WTC11 (cell line): ENCODE results near the gene TTLL12. TPM values are rescaled to one million over a fixed set of nuclear protein-coding genes. Genes with fewer than 3 reads are reported as not detected.

Experiments used
- ATAC-seq: fragments of 200-7000 bp; cut with Tn5 transposase; 2 replicates; pipeline ENCODE4 v1.10.0; 2021; ENCODE audit warnings: mild to moderate bottlenecking, moderate library complexity
- CTCF ChIA-PET: fragments of 300-600 bp; sonication (Branson Sonifier 250); formaldehyde crosslinking; loops from one replicate; lab custom pipeline; 2021; ENCODE audit warnings: antibody characterized with exemption; lab: Charles Lee
- POLR2A ChIA-PET: fragments of 350-600 bp; sonication (Branson Sonifier 250); formaldehyde crosslinking; loops from one replicate; lab custom pipeline; 2021; ENCODE audit warnings: antibody characterized with exemption; lab: Charles Lee
- DNase-seq: peaks from one replicate; pipeline ENCODE4 v3.0.0; 2021; ENCODE audit warnings: low spot score
- H3K27ac Mint-ChIP-seq: 2 replicates; pipeline ENCODE4 v1.8.0; 2021; ENCODE audit warnings: mixed read lengths
- H3K27me3 Mint-ChIP-seq: 2 replicates; pipeline ENCODE4 v1.8.0; 2021; ENCODE audit warnings: low read depth, mild to moderate bottlenecking, moderate library complexity, mixed read lengths
- H3K36me3 Mint-ChIP-seq: 2 replicates; pipeline ENCODE4 v1.8.0; 2021; ENCODE audit warnings: mixed read lengths
- H3K4me1 Mint-ChIP-seq: 2 replicates; pipeline ENCODE4 v1.8.0; 2022; ENCODE audit warnings: mixed read lengths
- H3K4me3 Mint-ChIP-seq: 2 replicates; pipeline ENCODE4 v1.8.0; 2021; ENCODE audit warnings: mild to moderate bottlenecking, moderate library complexity, mixed read lengths
- H3K9me3 Mint-ChIP-seq: 2 replicates; pipeline ENCODE4 v1.8.0; 2021; ENCODE audit warnings: mixed read lengths
- AFF4 ChIP-seq: sonication (generic); formaldehyde crosslinking; IDR thresholded peaks from 2 replicates; pipeline ENCODE4 v1.8.1; 2023; ENCODE audit warnings: mild to moderate bottlenecking, missing genetic modification reagents, borderline replicate concordance
- ATF1 ChIP-seq: sonication (generic); formaldehyde crosslinking; IDR thresholded peaks from 2 replicates; pipeline ENCODE4 v1.8.1; 2023; ENCODE audit warnings: mild to moderate bottlenecking, moderate library complexity, missing genetic modification reagents
- CBFB ChIP-seq: sonication (generic); formaldehyde crosslinking; IDR thresholded peaks from 2 replicates; pipeline ENCODE4 v1.8.1; 2022; ENCODE audit warnings: mild to moderate bottlenecking, low read depth, missing genetic modification reagents
- ERG ChIP-seq: fragments of 250-450 bp; sonication (Bioruptor Pico); IDR thresholded peaks from 2 replicates; pipeline ENCODE4 v1.8.0; 2021; ENCODE audit warnings: mild to moderate bottlenecking
- IRF1 ChIP-seq: sonication (generic); formaldehyde crosslinking; IDR thresholded peaks from 2 replicates; pipeline ENCODE4 v1.8.0; 2023; ENCODE audit warnings: missing genetic modification reagents
- JUN ChIP-seq: sonication (generic); formaldehyde crosslinking; IDR thresholded peaks from 2 replicates; pipeline ENCODE4 v1.8.0; 2023; ENCODE audit warnings: mild to moderate bottlenecking, missing genetic modification reagents
- PRRX2 ChIP-seq: fragments of 250-450 bp; sonication (Bioruptor Pico); IDR thresholded peaks from 2 replicates; pipeline ENCODE4 v1.8.0; 2021; ENCODE audit warnings: mild to moderate bottlenecking
- RELA ChIP-seq: sonication (generic); formaldehyde crosslinking; IDR thresholded peaks from 2 replicates; pipeline ENCODE4 v1.8.1; 2022; ENCODE audit warnings: missing genetic modification reagents, mild to moderate bottlenecking, borderline replicate concordance
- SMAD3 ChIP-seq: sonication (generic); formaldehyde crosslinking; IDR thresholded peaks from 2 replicates; pipeline ENCODE4 v1.8.0; 2022; ENCODE audit warnings: missing genetic modification reagents, mild to moderate bottlenecking, borderline replicate concordance
- TEAD4 ChIP-seq: sonication (generic); formaldehyde crosslinking; IDR thresholded peaks from 2 replicates; pipeline ENCODE4 v1.8.0; 2022; ENCODE audit warnings: mild to moderate bottlenecking, missing genetic modification reagents
- ZNF138 ChIP-seq: sonication (generic); formaldehyde crosslinking; conservative IDR thresholded peaks from 2 replicates; pipeline ENCODE4 v1.8.1; 2022; ENCODE audit warnings: mild to moderate bottlenecking, moderate library complexity, missing genetic modification reagents
- ZNF232 ChIP-seq: sonication (generic); formaldehyde crosslinking; IDR thresholded peaks from 2 replicates; pipeline ENCODE4 v1.8.0; 2022; ENCODE audit warnings: mild to moderate bottlenecking, missing genetic modification reagents
- ZNF317 ChIP-seq: sonication (generic); formaldehyde crosslinking; IDR thresholded peaks from 2 replicates; pipeline ENCODE4 v1.8.1; 2023; ENCODE audit warnings: low read depth, mild to moderate bottlenecking, moderate library complexity, missing genetic modification reagents, borderline replicate concordance
- total RNA-seq: library from RNA; stranded (reverse); gene quantifications from 3 replicates; pipeline ENCODE4 v1.2.3, GENCODE V29; 2021
- TF ChIP-seq, protein P1 (sequence below): sonication (generic); formaldehyde crosslinking; IDR thresholded peaks from 2 replicates; pipeline ENCODE4 v1.8.0; 2023; ENCODE audit warnings: mild to moderate bottlenecking, missing genetic modification reagents
- TF ChIP-seq, protein P2 (sequence below): fragments of 250-450 bp; sonication (Bioruptor Pico); IDR thresholded peaks from 2 replicates; pipeline ENCODE4 v1.9.0; 2021; ENCODE audit warnings: mild to moderate bottlenecking
- TF ChIP-seq, protein P3 (sequence below): fragments of 250-450 bp; sonication (Bioruptor Pico); IDR thresholded peaks from 2 replicates; pipeline ENCODE4 v2.1.2; 2022; ENCODE audit warnings: mild to moderate bottlenecking, moderate library complexity

Gene TTLL12
- total RNA-seq, 1 experiment from 2014 or later = 134 TPM

GRCh38 chr22:43118024-43118849 is 68.7 kb downstream of the TTLL12 start:
- no peak overlapping the region for H3K27ac Mint-ChIP-seq
- no peaks in the 10 kb centered on the region for H3K9me3 Mint-ChIP-seq
- TF ChIP-seq ZNF317 (CRISPR knock-in tag) = no peak
- TF ChIP-seq, protein P1, sequence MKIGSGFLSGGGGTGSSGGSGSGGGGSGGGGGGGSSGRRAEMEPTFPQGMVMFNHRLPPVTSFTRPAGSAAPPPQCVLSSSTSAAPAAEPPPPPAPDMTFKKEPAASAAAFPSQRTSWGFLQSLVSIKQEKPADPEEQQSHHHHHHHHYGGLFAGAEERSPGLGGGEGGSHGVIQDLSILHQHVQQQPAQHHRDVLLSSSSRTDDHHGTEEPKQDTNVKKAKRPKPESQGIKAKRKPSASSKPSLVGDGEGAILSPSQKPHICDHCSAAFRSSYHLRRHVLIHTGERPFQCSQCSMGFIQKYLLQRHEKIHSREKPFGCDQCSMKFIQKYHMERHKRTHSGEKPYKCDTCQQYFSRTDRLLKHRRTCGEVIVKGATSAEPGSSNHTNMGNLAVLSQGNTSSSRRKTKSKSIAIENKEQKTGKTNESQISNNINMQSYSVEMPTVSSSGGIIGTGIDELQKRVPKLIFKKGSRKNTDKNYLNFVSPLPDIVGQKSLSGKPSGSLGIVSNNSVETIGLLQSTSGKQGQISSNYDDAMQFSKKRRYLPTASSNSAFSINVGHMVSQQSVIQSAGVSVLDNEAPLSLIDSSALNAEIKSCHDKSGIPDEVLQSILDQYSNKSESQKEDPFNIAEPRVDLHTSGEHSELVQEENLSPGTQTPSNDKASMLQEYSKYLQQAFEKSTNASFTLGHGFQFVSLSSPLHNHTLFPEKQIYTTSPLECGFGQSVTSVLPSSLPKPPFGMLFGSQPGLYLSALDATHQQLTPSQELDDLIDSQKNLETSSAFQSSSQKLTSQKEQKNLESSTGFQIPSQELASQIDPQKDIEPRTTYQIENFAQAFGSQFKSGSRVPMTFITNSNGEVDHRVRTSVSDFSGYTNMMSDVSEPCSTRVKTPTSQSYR (CRISPR knock-in tag) = no peak
- no peak for TF ChIP-seq JUN (CRISPR knock-in tag)
- TF ChIP-seq IRF1 (CRISPR knock-in tag) = no peak
- TF ChIP-seq ZNF232 (CRISPR knock-in tag) = no peak
- TF ChIP-seq RELA = no peak
- DNase-seq = no peak
- POLR2A ChIA-PET = no interaction called here
- H3K36me3 Mint-ChIP-seq = no peaks in the 10 kb centered on the region
- H3K4me3 Mint-ChIP-seq = no peak overlapping the region
- CTCF ChIA-PET = interaction anchor here (0.5 to 1.5 kb wide), 6 partner anchors 11 to 108 kb away, joined by 3 to 4 read pairs (median 3); no protein-coding TSS in a partner anchor
- H3K4me1 Mint-ChIP-seq = peaks cover 6% of the 10 kb centered on the region; the same call in 1 of the 2 replicates
- H3K27me3 Mint-ChIP-seq = peaks cover 16% of the 10 kb centered on the region
- ATAC-seq = peak; percentile 22

GRCh38 chr22:43116932-43117331 is 70.0 kb downstream of the TTLL12 start:
- peaks cover 29% of the 10 kb centered on the region for H3K27me3 Mint-ChIP-seq
- ChIA-PET CTCF (interaction anchor here (0.9 to 1.5 kb wide), 3 partner anchors 9 to 249 kb away, joined by 3 to 4 read pairs (median 4); no protein-coding TSS in a partner anchor), POLR2A (interaction anchor here (0.7 to 1.2 kb wide), 2 partner anchors 222 to 322 kb away, joined by 3 to 5 read pairs; no protein-coding TSS in a partner anchor)
- H3K9me3 Mint-ChIP-seq = no peaks in the 10 kb centered on the region
- no peaks in the 10 kb centered on the region for H3K36me3 Mint-ChIP-seq
- ATAC-seq (no peak), DNase-seq (no peak)
- peaks cover 6% of the 10 kb centered on the region; the same call in 1 of the 2 replicates for H3K4me1 Mint-ChIP-seq
- no peak overlapping the region for H3K4me3 Mint-ChIP-seq
- no peak overlapping the region for H3K27ac Mint-ChIP-seq
- TF ChIP-seq ATF1 (CRISPR knock-in tag) (no peak), SMAD3 (no peak), CBFB (CRISPR knock-in tag) (no peak), TEAD4 (CRISPR knock-in tag) (no peak), AFF4 (no peak), ERG (CRISPR knock-in tag) (no peak), PRRX2 (no peak), ZNF138 (no peak)
- TF ChIP-seq, protein P2, sequence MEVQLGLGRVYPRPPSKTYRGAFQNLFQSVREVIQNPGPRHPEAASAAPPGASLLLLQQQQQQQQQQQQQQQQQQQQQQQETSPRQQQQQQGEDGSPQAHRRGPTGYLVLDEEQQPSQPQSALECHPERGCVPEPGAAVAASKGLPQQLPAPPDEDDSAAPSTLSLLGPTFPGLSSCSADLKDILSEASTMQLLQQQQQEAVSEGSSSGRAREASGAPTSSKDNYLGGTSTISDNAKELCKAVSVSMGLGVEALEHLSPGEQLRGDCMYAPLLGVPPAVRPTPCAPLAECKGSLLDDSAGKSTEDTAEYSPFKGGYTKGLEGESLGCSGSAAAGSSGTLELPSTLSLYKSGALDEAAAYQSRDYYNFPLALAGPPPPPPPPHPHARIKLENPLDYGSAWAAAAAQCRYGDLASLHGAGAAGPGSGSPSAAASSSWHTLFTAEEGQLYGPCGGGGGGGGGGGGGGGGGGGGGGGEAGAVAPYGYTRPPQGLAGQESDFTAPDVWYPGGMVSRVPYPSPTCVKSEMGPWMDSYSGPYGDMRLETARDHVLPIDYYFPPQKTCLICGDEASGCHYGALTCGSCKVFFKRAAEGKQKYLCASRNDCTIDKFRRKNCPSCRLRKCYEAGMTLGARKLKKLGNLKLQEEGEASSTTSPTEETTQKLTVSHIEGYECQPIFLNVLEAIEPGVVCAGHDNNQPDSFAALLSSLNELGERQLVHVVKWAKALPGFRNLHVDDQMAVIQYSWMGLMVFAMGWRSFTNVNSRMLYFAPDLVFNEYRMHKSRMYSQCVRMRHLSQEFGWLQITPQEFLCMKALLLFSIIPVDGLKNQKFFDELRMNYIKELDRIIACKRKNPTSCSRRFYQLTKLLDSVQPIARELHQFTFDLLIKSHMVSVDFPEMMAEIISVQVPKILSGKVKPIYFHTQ (CRISPR knock-in tag) = no peak
- TF ChIP-seq, protein P3, sequence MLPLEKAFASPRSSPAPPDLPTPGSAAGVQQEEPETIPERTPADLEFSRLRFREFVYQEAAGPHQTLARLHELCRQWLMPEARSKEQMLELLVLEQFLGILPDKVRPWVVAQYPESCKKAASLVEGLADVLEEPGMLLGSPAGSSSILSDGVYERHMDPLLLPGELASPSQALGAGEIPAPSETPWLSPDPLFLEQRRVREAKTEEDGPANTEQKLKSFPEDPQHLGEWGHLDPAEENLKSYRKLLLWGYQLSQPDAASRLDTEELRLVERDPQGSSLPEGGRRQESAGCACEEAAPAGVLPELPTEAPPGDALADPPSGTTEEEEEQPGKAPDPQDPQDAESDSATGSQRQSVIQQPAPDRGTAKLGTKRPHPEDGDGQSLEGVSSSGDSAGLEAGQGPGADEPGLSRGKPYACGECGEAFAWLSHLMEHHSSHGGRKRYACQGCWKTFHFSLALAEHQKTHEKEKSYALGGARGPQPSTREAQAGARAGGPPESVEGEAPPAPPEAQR = no peak
